GM19468 (cell line): Measurements from ENCODE around the gene LRP3.
"Not testable (repeated sequence)": the region's sequence is repeated elsewhere in the genome, so short reads cannot be mapped to it uniquely, and the experiment has no call there.

Experiments used
- ATAC-seq: cut with Tn5 transposase; IDR thresholded peaks from one replicate; pipeline ENCODE4 v1.9.1; 2021; ENCODE audit warnings: mild to moderate bottlenecking, moderate library complexity, moderate number of reproducible peaks; ENCODE audit not compliant: unreplicated experiment; ENCODE audit errors: extremely low read depth

Gene LRP3

DNA sequence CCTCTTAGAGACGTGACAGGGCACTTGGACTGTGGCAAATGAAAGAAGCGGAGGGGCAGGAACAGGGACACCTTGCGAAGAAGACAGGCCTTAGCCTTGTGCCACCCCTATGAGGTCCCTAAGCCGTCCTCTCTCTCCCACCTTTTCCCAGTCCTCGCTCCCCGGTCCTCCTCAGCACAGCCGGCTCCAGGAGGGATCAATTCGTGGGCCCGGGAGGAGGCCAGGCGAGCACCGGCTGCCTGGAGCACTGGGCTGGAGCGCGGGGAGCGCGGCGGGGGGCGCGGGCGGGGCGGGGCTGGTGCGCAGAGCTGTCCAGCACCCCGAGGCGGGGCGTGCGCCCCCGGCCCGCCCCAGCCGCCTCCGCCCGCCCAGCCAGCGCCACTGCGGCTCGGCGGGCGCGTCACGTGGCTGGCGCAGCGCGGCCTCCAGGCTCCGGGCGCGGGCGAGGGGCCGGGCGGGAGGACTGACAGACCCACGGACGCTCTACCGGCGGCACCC is at the start of gene LRP3:
Gene LRP3, plus strand, starts transcription at position 466 of the 498 bp plus-strand sequence. CDS start 456 bp downstream, outside the sequence.
- no peak for ATAC-seq

DNA sequence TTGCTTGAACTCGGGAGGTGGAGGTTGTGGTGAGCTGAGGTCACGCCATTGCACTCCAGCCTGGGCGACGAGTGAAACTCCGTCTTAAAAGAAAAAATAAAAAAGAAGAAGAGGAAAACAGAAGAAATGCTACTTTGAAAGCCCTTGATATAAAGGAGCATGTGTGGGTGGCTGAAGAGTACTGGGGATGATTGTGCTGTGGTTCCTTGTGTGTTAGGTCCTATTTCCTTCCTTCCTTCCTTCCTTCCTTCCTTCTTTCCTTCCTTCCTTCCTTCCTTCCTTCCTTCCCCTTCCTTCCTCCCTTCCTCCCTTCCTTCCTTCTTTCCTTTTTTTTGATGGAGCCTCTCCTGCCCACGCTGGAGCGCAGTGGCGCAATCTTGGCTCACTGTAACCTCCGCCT is 47.9 kb upstream of the LRP3 start:
- ATAC-seq = no peak

DNA sequence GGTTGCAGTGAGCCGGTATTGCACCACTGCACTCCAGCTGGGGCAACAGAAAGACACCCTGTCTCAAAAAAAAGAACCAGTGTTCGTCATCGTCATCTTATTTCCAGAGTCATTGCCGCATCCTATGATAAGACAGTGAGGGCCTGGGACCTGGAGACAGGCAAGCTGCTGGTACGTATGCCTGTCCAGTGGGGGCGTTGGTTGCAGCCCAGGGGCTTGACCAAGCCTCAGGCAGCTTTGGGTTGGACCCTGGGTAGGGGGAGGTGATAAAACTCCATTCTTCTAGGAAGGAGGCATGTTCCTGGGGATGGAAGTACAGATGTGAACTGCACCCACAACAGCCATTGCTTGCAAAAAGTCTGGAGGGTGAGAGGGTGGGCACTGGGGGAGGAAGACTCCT is 46.6 kb upstream of the LRP3 start:
- ATAC-seq = no peak

- ATAC-seq = no peak
Measured at GRCh38 chr19:33150852-33151518, 43.1 kb upstream of the LRP3 start.

DNA sequence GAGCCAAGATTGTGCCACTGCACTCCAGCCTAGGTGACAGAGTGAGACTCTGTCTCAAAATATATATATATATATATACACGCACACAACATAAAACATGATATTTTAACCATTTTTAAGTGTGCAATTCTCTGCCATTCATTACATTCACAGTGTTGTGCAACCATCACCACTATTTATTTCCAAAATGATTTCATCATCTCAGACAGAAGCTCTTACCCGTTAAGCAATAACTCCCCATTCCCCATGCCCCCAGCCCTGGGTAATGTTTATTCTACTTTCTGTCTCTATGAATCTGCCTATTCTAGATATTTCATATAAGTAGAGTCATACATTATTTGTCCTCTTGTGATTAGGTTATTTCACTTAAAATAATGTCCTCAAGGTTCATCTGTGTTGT is 42.0 kb upstream of the LRP3 start:
- ATAC-seq = no peak

DNA sequence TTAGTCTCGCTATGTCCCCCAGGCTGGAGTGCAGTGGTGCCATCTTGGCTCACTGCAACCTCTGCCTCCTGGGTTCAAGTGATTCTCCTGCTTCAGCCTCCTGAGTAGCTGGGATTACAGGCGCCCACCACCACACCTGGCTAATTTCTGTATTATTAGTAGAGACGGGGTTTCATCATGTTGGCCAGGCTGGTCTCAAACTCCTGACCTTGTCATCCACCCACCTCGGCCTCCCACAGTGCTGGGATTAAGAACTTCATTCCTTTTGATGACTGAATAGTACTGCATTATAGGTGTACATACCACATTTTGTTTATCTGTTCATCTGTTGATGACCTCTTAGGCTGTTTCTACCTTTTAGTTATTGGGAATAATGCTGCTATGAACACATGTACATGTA is 41.5 kb upstream of the LRP3 start:
- not testable (repeated sequence) for ATAC-seq

DNA sequence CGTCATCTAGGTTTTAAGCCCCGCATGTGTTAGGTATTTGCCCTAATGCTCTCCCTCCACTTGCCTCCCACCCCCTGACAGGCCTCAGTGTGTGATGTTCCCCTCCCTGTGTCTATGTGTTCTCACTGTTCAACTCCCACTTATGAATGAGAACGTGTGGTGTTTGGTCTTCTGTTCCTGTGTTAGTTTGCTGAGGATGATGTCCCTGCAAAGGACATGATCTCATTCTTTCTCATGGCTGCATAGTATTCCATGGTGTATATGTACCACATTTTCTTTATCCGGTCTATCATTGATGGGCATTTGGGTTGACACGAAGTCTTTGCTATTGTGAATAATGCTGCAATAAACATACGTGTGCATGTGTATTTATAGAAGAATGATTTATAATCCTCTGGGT is 39.8 kb upstream of the LRP3 start:
- ATAC-seq = not testable (repeated sequence)

GRCh38 chr19:33156334-33156733 is 37.8 kb upstream of the LRP3 start:
- ATAC-seq = no peak

DNA sequence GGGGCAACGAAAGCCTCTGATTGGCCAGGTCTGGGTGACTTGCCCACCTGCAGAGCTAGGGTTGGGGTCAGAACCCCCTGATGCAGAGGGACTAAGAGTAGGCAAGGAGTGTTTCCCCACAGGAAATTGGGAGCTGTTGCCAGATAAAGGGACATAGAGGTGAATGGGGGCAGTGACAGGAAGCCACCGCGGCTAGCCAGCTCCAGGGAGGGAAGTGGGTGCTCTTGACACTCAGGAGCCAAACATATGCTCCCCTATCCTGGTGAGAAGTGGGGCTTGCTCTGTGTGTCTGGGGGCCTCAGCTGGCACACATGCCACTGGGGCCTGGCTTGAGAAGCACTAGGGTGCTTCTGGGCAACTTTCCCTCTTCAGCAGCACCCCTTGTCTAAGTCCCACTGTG is 36.2 kb upstream of the LRP3 start:
- ATAC-seq = no peak

GRCh38 chr19:33158365-33158764 is 35.8 kb upstream of the LRP3 start:
- ATAC-seq = no peak

GRCh38 chr19:33159149-33159548 is 35.0 kb upstream of the LRP3 start:
- ATAC-seq = no peak

- no peak for ATAC-seq
Measured at GRCh38 chr19:33159893-33160292, 34.2 kb upstream of the LRP3 start.

- ATAC-seq = no peak
Measured at GRCh38 chr19:33161201-33161600, 32.9 kb upstream of the LRP3 start.

DNA sequence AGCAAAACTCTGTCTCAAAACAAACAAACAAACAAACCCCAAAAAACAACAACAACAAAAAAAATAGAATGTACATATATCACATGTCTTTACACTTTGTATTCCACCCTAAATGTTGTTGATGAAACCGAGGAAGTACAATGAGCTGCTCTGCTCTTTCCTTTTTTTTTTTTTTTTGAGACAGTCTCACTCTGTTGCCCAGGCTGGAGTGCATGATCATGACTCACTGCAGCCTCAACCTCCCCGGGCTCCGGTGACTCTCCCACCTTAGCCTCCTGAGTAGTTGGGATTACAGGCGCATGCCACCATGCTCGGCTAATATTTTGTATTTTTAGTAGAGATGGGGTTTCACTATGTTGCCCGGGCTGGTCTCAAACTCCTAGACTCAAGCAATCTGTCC is 30.6 kb upstream of the LRP3 start:
- no peak for ATAC-seq

DNA sequence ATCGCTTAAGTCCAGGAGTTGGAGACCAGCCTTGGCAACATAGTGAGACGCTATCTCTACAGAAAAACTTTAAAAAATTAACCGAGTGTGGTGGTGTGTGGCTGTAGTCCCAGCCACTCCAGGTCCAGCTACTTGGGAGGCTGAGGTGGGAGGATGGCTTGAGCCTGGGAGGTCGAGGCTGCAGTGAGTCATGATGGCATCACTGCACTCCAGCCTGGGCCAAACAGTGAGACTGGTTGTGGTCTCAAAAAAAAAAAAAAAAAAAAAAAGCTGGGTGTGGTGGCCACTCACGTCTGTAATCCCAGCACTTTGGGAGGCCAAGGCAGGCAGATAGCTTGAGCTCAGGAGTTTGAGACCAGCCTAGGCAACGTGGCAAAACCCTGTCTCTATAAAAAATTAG is 28.1 kb upstream of the LRP3 start:
- ATAC-seq = not testable (repeated sequence)

DNA sequence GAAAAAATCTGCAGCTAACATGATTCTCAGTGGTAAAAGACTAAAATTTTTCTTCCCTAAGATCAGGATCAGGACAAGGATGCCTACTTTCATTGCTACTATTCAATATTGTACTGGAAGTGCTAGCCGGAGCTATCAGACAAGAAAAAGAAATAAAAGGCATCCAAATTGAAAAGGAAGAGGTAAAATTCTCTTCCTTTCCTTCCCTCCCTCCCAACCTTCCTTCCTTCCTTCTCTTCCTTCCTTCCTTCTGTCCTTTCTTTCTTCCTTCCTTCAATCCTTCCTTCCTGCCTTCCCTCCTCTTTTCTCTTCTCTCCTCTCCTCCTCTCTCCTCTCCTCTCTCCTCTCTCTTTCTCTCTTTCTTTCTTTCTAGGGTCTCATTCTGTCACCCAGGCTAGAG is 26.7 kb upstream of the LRP3 start:
- no peak for ATAC-seq

GRCh38 chr19:33168528-33168927 is 25.6 kb upstream of the LRP3 start:
- no peak for ATAC-seq

GRCh38 chr19:33171222-33171795 is 22.8 kb upstream of the LRP3 start:
- no peak for ATAC-seq

GRCh38 chr19:33171916-33172359 is 22.2 kb upstream of the LRP3 start:
- no peak for ATAC-seq

DNA sequence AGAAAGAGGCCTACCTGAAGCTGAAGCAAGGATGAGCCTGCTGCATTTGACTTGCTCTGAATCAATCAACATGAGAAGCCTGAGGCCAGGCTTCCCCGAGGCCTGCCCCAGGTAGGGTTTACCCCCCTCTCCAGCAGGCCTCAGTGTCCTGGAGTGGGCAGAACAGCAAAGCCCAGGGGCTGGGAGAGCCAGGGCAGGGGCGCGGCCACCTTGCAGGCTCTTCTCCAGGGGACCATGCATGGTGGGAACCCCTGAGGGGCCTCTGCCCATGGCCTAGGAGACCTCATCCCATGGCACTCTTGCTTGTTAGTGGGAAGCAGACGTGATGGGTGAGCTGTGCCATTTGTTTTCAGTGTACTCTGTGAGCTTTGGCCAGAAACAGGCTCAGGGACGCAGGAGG is 19.9 kb upstream of the LRP3 start:
- no peak for ATAC-seq

DNA sequence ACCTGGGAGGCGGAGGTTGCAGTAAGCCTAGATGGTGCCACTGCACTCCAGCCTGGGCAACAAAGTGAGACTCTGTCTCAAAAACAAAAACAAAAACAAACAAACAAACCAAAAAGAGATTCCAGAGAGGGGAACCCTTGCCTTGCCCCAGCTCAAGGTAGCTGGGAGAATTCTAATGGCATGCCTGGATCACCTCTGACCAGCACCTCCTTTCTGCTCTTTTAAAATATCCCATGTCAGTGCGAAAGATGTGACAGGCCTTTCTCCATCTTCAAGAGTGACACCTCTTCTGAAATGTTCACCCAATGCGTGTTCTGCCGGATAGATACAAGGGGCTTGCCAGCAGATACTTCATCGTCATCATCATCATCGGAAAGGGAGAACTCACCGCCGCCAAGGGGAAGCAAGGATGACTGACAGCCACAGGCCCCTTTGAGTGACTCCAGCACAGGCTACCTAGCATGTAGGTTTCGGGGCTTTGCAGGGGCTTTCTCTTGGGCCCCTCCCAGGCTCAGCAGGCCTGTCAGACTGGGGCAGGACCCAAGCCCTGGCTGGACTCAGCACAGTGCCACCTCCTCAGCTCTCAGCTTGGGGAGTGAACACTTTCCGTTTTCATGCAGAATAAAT is 18.9 kb upstream of the LRP3 start:
- ATAC-seq = no peak
